ENCODE data around the gene GALNT1.

The GALNT1 gene

GRCh38 chr18:35653392-35654135 lies 72.0 kb downstream of the GALNT1 start:
- no peak overlapping the region for H3K9ac ChIP-seq (ENCODE audit: low read depth in 1 of 2, low read length in 2 of 2)
- H3K4me1 ChIP-seq (ENCODE audit: control insufficient read depth in 1 of 2, insufficient read depth in 2 of 2, low read length in 2 of 2), result no peaks in the 10 kb centered on the region
- H3K36me3 ChIP-seq (ENCODE audit: control insufficient read depth in 1 of 2, insufficient read depth in 2 of 2, low read length in 2 of 2), result peaks cover 0 to 12% of the 10 kb centered on the region in 2 donors
- H3K27me3 ChIP-seq (ENCODE audit: control insufficient read depth in 1 of 2, insufficient read depth in 2 of 2, low read length in 2 of 2), result no peaks in the 10 kb centered on the region
- H3K4me3 ChIP-seq (ENCODE audit: low read depth in 1 of 2, low read length in 2 of 2), result no peak overlapping the region
- no peak overlapping the region for H3K27ac ChIP-seq (ENCODE audit: low read depth, low read length)
- H3K9me3 ChIP-seq (ENCODE audit: control insufficient read depth in 1 of 2, low read length in 2 of 2), result no peaks in the 10 kb centered on the region

- no peaks in the 10 kb centered on the region for H3K27me3 ChIP-seq (ENCODE audit: control insufficient read depth in 1 of 2, insufficient read depth in 2 of 2, low read length in 2 of 2)
- H3K9ac ChIP-seq (ENCODE audit: low read depth in 1 of 2, low read length in 2 of 2), result no peak overlapping the region
- H3K36me3 ChIP-seq (ENCODE audit: control insufficient read depth in 1 of 2, insufficient read depth in 2 of 2, low read length in 2 of 2), result peaks cover 0 to 16% of the 10 kb centered on the region in 2 donors
- no peaks in the 10 kb centered on the region for H3K9me3 ChIP-seq (ENCODE audit: control insufficient read depth in 1 of 2, low read length in 2 of 2)
- H3K4me1 ChIP-seq (ENCODE audit: control insufficient read depth in 1 of 2, insufficient read depth in 2 of 2, low read length in 2 of 2), result no peaks in the 10 kb centered on the region
- H3K27ac ChIP-seq (ENCODE audit: low read depth, low read length), result no peak overlapping the region
- H3K4me3 ChIP-seq (ENCODE audit: low read depth in 1 of 2, low read length in 2 of 2), result no peak overlapping the region
Measured at GRCh38 chr18:35658112-35658511, 76.6 kb downstream of the GALNT1 start.

GRCh38 chr18:35661483-35662146 lies 80.1 kb downstream of the GALNT1 start:
- H3K9me3 ChIP-seq (ENCODE audit: control insufficient read depth in 1 of 2, low read length in 2 of 2), result no peaks in the 10 kb centered on the region
- no peak overlapping the region for H3K9ac ChIP-seq (ENCODE audit: low read depth in 1 of 2, low read length in 2 of 2)
- no peaks in the 10 kb centered on the region for H3K4me1 ChIP-seq (ENCODE audit: control insufficient read depth in 1 of 2, insufficient read depth in 2 of 2, low read length in 2 of 2)
- H3K4me3 ChIP-seq (ENCODE audit: low read depth in 1 of 2, low read length in 2 of 2), result no peak overlapping the region
- no peaks in the 10 kb centered on the region for H3K27me3 ChIP-seq (ENCODE audit: control insufficient read depth in 1 of 2, insufficient read depth in 2 of 2, low read length in 2 of 2)
- H3K27ac ChIP-seq (ENCODE audit: low read depth, low read length), result no peak overlapping the region
- peaks cover 10 to 26% of the 10 kb centered on the region in 2 donors for H3K36me3 ChIP-seq (ENCODE audit: control insufficient read depth in 1 of 2, insufficient read depth in 2 of 2, low read length in 2 of 2)

- Histone ChIP-seq H3K27ac (ENCODE audit: low read depth, low read length) (no peak overlapping the region), H3K36me3 (ENCODE audit: control insufficient read depth in 1 of 2, insufficient read depth in 2 of 2, low read length in 2 of 2) (peaks cover 10 to 26% of the 10 kb centered on the region in 2 donors), H3K4me1 (ENCODE audit: control insufficient read depth in 1 of 2, insufficient read depth in 2 of 2, low read length in 2 of 2) (no peaks in the 10 kb centered on the region), H3K9ac (ENCODE audit: low read depth in 1 of 2, low read length in 2 of 2) (no peak overlapping the region), H3K9me3 (ENCODE audit: control insufficient read depth in 1 of 2, low read length in 2 of 2) (no peaks in the 10 kb centered on the region), H3K27me3 (ENCODE audit: control insufficient read depth in 1 of 2, insufficient read depth in 2 of 2, low read length in 2 of 2) (no peaks in the 10 kb centered on the region), H3K4me3 (ENCODE audit: low read depth in 1 of 2, low read length in 2 of 2) (no peak overlapping the region)
Measured at GRCh38 chr18:35662293-35663062, 80.9 kb downstream of the GALNT1 start.

- peaks cover 4 to 6% of the 10 kb centered on the region in 2 donors for H3K36me3 ChIP-seq (ENCODE audit: control insufficient read depth in 1 of 2, insufficient read depth in 2 of 2, low read length in 2 of 2)
- no peak overlapping the region for H3K4me3 ChIP-seq (ENCODE audit: low read depth in 1 of 2, low read length in 2 of 2)
- H3K27me3 ChIP-seq (ENCODE audit: control insufficient read depth in 1 of 2, insufficient read depth in 2 of 2, low read length in 2 of 2), result no peaks in the 10 kb centered on the region
- no peak overlapping the region for H3K9ac ChIP-seq (ENCODE audit: low read depth in 1 of 2, low read length in 2 of 2)
- no peak overlapping the region for H3K27ac ChIP-seq (ENCODE audit: low read depth, low read length)
- H3K9me3 ChIP-seq (ENCODE audit: control insufficient read depth in 1 of 2, low read length in 2 of 2), result no peaks in the 10 kb centered on the region
- H3K4me1 ChIP-seq (ENCODE audit: control insufficient read depth in 1 of 2, insufficient read depth in 2 of 2, low read length in 2 of 2), result peaks cover 7 to 20% of the 10 kb centered on the region in 2 donors
Measured at GRCh38 chr18:35671966-35672603, 90.5 kb downstream of the GALNT1 start.

- no peak overlapping the region for H3K9ac ChIP-seq (ENCODE audit: low read depth in 1 of 2, low read length in 2 of 2)
- H3K27ac ChIP-seq (ENCODE audit: low read depth, low read length), result no peak overlapping the region
- peaks cover 7 to 20% of the 10 kb centered on the region in 2 donors for H3K4me1 ChIP-seq (ENCODE audit: control insufficient read depth in 1 of 2, insufficient read depth in 2 of 2, low read length in 2 of 2)
- no peaks in the 10 kb centered on the region for H3K27me3 ChIP-seq (ENCODE audit: control insufficient read depth in 1 of 2, insufficient read depth in 2 of 2, low read length in 2 of 2)
- no peaks in the 10 kb centered on the region for H3K9me3 ChIP-seq (ENCODE audit: control insufficient read depth in 1 of 2, low read length in 2 of 2)
- H3K36me3 ChIP-seq (ENCODE audit: control insufficient read depth in 1 of 2, insufficient read depth in 2 of 2, low read length in 2 of 2), result peaks cover under 1 to 4% of the 10 kb centered on the region in 2 donors
- no peak overlapping the region for H3K4me3 ChIP-seq (ENCODE audit: low read depth in 1 of 2, low read length in 2 of 2)
Measured at GRCh38 chr18:35672897-35673296, 91.4 kb downstream of the GALNT1 start.

GRCh38 chr18:35673682-35674081 lies 92.1 kb downstream of the GALNT1 start:
- Histone ChIP-seq H3K27ac (ENCODE audit: low read depth, low read length) (no peak overlapping the region), H3K36me3 (ENCODE audit: control insufficient read depth in 1 of 2, insufficient read depth in 2 of 2, low read length in 2 of 2) (peaks cover 4 to 8% of the 10 kb centered on the region in 2 donors), H3K4me3 (ENCODE audit: low read depth in 1 of 2, low read length in 2 of 2) (no peak overlapping the region), H3K27me3 (ENCODE audit: control insufficient read depth in 1 of 2, insufficient read depth in 2 of 2, low read length in 2 of 2) (no peaks in the 10 kb centered on the region), H3K4me1 (ENCODE audit: control insufficient read depth in 1 of 2, insufficient read depth in 2 of 2, low read length in 2 of 2) (peaks cover 7 to 20% of the 10 kb centered on the region in 2 donors), H3K9ac (ENCODE audit: low read depth in 1 of 2, low read length in 2 of 2) (no peak overlapping the region), H3K9me3 (ENCODE audit: control insufficient read depth in 1 of 2, low read length in 2 of 2) (no peaks in the 10 kb centered on the region)

- Histone ChIP-seq H3K9ac (ENCODE audit: low read depth in 1 of 2, low read length in 2 of 2) (no peak overlapping the region), H3K36me3 (ENCODE audit: control insufficient read depth in 1 of 2, insufficient read depth in 2 of 2, low read length in 2 of 2) (peaks cover 3 to 8% of the 10 kb centered on the region in 2 donors), H3K4me1 (ENCODE audit: control insufficient read depth in 1 of 2, insufficient read depth in 2 of 2, low read length in 2 of 2) (peaks cover 0 to 7% of the 10 kb centered on the region in 2 donors), H3K27ac (ENCODE audit: low read depth, low read length) (no peak overlapping the region), H3K4me3 (ENCODE audit: low read depth in 1 of 2, low read length in 2 of 2) (no peak overlapping the region), H3K27me3 (ENCODE audit: control insufficient read depth in 1 of 2, insufficient read depth in 2 of 2, low read length in 2 of 2) (no peaks in the 10 kb centered on the region), H3K9me3 (ENCODE audit: control insufficient read depth in 1 of 2, low read length in 2 of 2) (no peaks in the 10 kb centered on the region)
Measured at GRCh38 chr18:35680139-35680551, 98.6 kb downstream of the GALNT1 start.

GRCh38 chr18:35682281-35682867 lies 100.8 kb downstream of the GALNT1 start:
- H3K4me3 ChIP-seq (ENCODE audit: low read depth in 1 of 2, low read length in 2 of 2), result no peak overlapping the region
- H3K27me3 ChIP-seq (ENCODE audit: control insufficient read depth in 1 of 2, insufficient read depth in 2 of 2, low read length in 2 of 2), result no peaks in the 10 kb centered on the region
- peaks cover 0 to 7% of the 10 kb centered on the region in 2 donors for H3K4me1 ChIP-seq (ENCODE audit: control insufficient read depth in 1 of 2, insufficient read depth in 2 of 2, low read length in 2 of 2)
- no peaks in the 10 kb centered on the region for H3K9me3 ChIP-seq (ENCODE audit: control insufficient read depth in 1 of 2, low read length in 2 of 2)
- H3K9ac ChIP-seq (ENCODE audit: low read depth in 1 of 2, low read length in 2 of 2), result no peak overlapping the region
- H3K36me3 ChIP-seq (ENCODE audit: control insufficient read depth in 1 of 2, insufficient read depth in 2 of 2, low read length in 2 of 2), result peaks cover 3 to 10% of the 10 kb centered on the region in 2 donors
- no peak overlapping the region for H3K27ac ChIP-seq (ENCODE audit: low read depth, low read length)

Measured in duodenal mucosa (tissue), 2 donors.